Amniotic epithelial cell (primary cell): ENCODE data around the gene GPR15.

Experiments used
- DNase-seq: peaks from one replicate; pipeline ENCODE4 v3.0.0-alpha.2; 2010; ENCODE audit warnings: low read depth

GPR15 gene

DNA sequence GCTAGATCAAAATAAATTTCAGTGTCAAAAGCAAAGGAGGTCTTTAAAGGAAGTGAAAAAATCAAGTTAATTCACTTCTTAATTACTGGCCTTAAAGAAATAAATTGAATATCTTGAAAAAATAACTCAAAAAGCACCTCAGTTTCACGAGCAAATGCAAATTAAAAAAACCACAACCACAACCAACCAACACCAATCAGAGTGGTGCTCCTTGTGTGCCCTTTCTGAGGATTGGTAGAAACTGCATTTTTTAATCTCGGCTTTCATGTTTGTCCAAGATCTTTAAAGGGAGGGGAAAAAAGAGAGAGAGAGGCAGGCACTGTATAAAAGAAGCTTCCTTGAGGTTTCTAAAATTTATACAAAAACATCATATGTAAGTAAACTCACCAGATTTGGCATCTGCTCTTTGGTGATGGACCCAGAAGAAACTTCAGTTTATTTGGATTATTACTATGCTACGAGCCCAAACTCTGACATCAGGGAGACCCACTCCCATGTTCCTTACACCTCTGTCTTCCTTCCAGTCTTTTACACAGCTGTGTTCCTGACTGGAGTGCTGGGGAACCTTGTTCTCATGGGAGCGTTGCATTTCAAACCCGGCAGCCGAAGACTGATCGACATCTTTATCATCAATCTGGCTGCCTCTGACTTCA lies at the start of gene GPR15:
GPR15 (plus strand) TSS at position 357 of the 653 bp plus-strand sequence; CDS start at position 413, 56 bp downstream.
- DNase-seq: no peak

DNA sequence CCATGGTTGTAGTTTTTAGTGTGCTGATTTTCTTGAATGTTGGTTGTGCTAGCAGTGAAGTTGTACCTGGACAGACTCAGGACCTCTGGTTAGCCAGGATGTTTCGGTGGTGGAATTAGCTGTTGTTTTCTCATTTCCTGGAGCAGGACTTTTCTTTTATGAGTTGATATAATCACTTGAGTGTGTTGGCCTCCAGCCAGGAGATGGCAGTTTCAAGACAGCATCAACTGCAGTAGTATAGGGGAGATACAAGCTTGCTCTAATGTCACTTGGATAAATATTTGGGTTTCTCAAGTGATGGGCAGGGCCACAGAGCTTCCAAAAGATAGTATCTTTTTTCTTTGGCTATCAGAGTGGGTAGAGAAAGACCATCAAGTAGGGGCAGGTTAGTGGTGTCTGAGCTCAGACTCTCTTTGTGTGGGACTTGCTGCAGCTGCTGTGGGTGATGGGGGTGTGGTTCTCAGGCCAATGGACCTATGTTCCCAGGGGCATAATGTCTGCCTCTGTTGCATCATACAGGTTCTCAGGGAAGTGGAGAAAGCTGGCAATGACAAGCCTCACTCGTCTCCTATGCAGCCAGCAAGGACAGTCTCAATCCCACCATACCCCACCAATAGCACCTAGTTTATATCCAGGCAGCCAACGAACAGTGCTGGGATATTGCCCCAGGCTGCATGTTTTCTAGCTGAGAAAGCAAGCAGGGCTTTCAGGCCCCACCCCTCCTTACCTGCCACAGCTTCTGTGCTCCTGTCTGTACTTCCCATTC lies 48.9 kb upstream of the GPR15 start:
- DNase-seq: no peak

DNA sequence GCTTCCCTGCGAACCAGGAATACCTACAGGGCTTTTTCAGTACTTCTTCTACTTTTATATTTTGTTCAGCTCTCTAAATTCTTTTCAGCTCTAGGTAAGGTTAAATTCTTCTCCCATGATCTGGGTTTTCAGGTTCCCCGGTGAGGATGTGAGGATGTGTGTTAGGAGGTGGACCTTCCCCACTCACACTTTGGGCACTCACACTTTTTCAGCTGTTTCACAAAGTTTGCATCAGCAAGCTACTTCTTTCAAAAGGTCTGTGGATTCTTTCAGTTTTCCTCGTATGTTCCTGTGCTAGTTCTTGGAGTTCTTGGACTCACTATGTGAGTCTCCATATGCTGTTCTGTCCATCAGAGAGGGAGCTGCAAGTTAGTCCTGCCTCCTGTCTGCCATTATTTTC lies 48.2 kb upstream of the GPR15 start:
- DNase-seq: no peak

DNA sequence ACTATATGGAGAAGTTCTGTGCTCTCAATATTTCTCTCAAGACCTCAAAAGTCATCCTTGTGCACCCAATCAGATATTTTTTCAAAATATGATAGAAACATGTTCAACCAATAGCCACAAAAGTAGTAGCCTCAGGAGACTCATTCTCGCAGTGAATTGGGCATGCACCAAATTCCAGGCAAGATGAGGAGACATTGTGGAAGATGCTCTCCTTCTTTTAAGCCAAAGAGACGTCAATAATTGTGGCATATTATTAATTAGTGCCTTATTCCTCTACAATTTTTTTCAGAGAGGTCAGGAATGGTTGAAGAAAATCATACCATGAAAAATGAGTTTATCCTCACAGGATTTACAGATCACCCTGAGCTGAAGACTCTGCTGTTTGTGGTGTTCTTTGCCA lies 34.4 kb upstream of the GPR15 start, which contains the start of gene OR5K2:
OR5K2 (plus strand) TSS at position 301 of the 400 bp plus-strand sequence; CDS start at position 301, 0 bp downstream.
- DNase-seq: no peak

DNA sequence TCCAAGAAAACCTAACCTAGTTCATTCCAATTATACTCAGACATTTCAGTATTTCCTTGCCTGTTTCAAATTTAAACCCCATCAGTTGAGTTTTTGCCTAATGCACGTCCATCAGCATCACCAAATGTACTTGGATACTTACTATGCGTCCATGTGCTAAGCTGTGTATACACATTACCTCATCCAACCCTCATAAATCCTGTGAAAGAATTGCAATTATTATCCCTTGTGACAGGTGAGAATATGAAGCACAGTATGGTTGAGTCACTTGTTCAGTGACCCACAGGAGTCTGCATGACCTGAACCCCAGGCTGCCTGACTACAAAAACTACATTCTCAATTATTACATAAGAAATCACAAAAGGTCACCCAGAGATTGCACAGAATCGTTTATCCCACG lies 31.8 kb upstream of the GPR15 start:
- peak; percentile 26 for DNase-seq

DNA sequence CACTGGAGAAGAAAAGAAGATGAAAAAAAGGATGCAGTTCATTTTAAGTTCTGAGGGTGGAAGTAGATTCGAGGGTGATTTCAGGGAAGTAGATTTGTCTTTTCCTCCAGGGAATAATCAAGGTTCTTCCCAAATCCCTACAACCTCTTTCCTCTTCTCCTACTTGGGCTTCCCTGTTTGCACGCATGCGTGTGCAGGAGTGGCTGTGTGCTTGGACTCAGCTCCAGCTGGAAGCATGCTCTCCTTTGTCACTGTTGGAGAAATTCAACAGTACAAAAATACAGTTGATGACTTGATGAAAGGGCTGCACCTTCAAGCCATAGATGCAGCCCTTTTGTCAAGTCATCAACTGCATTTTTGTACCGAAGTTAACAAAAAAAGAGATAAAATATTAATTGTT lies 30.5 kb upstream of the GPR15 start:
- no peak for DNase-seq

DNA sequence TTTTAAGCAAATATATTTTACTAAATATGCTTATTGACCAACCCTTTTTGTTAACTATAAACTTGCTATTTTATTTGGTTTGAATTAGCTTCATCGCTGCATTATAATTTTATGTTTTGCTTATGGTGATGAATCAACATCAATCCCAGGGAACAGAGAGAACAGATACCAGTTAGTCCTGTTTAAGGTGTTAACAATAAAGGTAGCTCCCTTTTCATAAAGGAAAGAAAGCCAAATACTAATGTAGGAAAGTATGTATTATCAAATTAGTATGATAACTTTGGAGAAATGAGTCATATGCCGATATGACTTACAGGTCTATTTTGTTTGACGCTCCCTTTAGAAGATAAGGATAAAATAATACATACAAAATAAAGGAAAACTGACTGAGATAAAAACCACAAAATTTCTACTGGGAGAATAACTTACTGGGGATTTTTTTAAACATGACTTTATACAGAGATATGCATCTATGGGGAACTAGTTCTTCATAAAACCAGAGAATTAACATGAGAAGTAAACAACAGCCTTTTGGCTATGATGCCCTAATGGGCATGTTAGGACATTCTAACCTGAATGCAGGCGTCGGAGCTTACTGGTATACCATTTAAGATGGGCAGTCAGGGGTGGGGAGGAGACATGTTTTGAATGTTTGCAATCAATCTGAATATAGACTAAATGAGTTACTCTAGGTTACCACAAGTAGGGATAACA lies 29.8 kb upstream of the GPR15 start:
- DNase-seq: no peak

DNA sequence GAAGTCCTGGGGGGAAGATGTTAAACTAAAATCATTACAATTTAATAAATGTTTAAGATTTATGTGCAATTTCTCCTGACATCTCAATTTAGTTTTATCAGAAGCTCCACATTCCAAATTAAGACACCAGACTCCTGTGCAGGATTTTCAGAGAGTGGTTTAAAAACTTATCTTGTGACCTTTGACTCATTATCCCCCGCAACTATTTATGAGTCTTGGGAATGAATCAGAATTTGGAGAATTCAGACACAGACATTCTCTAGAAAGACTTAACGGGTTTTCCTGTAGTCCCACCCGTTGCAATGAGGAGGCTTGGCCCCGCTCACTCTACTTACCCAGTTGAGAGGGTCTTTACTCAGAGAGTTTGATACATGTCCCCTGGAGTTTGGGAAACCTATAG lies 27.2 kb upstream of the GPR15 start:
- DNase-seq: peak; percentile 75

DNA sequence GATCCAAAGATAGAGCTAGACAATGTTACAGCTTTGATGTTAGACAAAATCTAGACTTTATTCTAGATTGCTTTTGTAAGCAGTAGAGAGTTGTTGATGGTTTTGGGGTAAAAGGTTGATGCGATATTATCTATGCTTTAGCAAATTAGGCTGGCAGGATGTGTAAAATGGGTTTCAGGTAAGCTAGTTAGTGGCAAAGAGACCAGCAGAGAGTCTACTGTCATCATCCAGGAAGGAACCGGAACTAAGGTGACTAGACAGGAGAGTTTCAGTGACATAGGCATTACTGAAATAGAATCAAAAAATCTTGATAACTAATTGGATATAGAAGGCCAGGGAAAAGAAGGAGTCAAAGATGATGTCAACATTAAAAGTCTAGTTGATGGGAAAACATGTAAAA lies 23.2 kb upstream of the GPR15 start:
- no peak for DNase-seq

DNA sequence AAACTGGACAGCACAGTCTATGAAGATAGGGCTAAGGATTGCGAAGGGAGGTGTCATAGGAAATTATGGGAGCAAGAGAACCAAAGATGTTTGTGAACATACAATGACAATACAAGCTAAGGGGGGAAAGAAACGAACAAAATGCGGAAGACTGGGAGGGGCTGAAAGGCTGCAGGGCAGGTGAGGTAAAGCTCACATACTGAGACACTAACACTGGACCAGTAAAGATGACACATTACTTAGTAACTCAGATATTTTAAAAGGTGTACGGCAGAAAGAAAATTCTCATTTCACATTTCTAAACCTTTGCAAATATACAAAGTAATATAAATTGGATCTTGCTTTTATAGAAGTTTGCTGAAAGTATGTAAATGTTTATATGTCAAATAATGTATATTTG lies 19.2 kb upstream of the GPR15 start:
- DNase-seq: no peak

DNA sequence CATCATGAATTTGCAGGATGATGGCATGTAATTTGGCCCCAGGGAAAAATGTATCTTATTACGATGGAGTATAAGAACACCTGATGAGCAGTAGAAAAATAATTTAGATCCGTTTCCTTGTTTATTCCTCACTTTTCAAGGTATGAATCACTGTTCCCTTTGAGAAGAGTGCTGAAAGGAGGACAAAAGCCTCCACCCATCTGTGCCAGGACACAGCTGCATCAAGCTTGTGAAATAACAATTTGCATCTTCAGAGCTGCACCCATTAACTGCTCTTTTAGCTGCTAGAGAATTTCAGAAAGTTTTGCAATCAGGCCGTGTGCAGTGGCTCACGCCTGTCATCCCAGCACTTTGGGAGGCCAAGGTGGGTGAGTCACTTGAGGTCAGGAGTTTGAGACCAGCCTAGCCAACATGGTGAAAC lies 18.7 kb upstream of the GPR15 start:
- peak; percentile 94 for DNase-seq

DNA sequence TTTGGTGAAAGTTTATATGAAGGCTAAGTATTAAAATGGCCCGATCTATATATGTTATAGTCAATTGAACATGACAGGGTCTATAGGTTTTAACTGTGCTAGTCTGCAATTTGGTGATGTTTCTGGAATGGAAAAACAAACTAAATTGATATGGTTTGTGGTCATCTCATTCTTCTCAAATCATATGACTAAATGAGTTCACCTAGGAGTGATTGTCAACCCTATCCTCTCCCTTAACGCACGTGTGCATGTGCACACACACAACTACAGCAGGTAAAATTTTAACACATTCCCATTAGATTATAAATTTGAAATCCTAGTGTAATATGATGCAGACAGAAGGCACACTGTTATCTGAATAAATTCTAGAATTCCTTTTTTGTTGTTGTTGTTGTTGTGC lies 18.0 kb upstream of the GPR15 start:
- DNase-seq: no peak

DNA sequence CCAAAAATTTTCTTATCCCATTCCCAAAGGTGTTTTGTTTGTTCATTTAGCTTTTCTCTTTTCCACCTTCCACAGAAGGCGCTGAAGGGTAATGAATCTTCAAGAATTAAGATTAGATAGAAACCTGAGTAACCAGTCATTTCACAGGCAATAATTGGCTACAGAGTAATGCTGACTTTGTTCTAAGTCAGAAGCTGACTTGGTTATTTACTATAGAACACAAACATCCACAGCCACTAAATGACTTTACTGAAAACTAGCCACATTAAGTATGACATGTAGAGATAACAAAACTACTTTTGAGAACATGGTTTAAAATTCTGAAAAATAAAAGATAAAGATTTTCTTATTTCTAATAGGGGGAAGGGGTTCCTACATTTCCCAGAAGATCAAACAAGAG lies 16.8 kb upstream of the GPR15 start:
- no peak for DNase-seq

DNA sequence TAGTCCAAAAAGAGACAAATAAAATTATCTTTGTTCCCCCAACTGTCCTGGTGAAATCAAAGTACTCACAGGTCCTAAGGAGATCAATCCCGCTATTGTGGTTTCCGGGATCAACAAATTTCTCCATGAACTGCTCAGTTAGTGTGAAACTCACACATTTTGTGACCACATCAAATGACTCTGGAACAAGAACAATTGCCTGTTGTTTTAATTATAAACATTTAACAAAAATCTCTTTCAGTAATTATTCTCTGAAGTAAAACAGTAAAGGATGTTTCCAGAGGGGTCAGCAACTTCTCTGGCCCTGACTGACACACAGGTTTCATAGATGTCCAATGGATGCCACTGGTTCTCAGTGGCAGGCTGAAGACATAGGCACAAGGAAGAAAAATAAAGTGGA lies 13.0 kb upstream of the GPR15 start:
- no peak for DNase-seq

DNA sequence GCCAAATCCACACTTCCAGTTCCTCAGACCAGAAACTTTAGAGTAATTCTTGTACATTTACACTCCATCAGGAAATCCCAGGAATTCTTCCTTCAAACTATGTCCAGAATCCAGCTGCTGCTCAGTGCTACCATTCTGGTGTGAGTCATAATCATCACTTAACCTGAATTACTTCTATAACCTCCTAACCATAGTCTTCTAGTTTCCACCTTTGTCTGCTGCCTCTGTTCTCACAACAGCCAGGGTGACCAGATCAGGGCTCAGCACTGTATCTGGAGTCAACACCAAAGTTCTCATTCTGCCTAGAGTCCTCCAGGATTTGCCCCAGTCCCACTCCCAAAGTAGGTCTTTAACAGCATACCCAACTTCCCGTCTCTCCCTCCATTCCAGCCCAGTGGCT lies 12.4 kb upstream of the GPR15 start:
- DNase-seq: peak; percentile 8

DNA sequence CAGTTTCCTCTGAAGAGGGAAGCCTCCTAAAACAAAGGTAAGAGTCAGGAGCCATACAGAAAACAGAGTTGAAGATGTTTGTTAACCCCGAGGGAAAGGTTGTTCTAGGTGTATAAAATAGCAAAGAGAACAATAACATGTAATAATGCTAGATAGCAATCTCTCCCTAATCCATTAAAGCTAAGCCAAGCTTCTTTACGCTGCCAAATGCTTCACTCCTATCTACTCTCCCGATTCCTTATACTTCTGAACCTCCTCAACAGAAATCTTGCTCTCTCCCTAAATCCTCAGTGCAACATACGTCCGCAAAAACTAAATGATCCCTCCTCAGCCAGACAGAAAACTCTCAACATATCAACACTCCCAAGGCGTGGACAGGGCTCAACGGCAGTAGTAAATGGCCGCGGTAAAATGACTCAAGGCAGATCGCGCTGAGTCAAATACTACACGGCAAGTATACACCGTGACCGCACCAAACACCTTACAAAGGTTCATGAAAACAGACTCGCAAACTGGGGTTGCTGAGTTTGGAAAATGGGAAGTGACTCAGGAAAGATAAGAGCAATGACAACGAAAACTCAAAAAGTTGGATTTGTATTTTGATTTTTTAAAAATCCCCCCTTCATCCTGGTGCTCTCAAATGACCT lies 9.8 kb upstream of the GPR15 start:
- peak; percentile 68 for DNase-seq

DNA sequence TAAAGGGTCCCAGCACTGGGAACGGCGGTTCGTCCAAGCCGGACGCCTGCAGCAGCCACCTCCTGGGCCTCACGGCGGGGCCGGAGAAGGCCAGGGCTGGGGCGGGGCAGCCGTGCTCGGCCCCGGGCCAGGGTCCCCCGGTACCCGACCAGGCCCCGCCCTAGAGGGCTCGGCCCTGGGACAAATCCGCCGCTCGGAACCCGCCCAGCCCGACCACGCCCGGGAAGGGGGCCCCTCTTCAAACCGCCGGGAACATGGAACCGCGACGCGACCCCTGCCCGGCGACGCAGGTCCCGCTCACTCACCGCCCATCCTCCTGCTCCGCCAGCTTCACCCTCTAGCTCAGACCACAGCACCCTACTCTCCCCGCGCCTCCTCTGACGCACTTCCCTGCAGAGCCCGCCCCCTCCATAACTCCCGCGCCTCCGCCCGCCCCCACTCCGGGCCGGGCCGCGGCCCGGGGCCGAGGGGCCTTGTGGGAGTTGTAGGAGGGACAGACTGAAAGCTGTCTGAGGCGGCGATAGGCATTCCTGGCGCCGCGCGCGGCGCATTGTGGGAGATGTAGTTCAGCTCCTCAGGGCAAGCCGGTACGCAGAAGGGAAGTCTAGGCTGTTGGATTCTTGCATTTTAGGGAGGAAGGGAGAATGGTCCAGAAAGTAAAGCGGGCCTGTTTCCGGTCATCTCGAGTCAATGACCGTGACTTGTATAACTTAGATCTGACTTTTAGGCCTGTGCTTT lies 9.1 kb upstream of the GPR15 start, which contains the start of gene CLDND1:
CLDND1 (minus strand) TSS at position 359 of the 738 bp plus-strand sequence. CDS start 1,478 bp downstream, outside the sequence.
- peak; percentile 94 for DNase-seq

DNA sequence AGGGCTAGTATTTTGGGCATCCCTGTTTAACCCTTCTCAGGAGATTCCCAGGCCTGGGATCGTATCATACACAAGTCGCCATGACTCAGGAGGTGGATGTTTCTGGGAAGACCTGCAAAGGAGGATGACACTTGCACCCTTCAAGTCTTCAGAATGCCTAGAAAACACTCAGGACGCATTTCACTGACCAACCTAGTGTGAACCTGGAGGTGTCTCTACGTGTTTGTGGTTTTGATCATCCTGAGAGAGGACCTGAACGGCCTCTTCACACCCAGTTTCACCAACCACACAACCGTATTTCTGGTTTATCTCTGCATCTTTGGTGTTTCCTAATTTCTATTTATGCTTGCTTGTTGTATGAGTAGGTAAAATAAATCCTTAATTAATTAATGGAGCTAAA lies 6.3 kb upstream of the GPR15 start:
- DNase-seq: no peak

DNA sequence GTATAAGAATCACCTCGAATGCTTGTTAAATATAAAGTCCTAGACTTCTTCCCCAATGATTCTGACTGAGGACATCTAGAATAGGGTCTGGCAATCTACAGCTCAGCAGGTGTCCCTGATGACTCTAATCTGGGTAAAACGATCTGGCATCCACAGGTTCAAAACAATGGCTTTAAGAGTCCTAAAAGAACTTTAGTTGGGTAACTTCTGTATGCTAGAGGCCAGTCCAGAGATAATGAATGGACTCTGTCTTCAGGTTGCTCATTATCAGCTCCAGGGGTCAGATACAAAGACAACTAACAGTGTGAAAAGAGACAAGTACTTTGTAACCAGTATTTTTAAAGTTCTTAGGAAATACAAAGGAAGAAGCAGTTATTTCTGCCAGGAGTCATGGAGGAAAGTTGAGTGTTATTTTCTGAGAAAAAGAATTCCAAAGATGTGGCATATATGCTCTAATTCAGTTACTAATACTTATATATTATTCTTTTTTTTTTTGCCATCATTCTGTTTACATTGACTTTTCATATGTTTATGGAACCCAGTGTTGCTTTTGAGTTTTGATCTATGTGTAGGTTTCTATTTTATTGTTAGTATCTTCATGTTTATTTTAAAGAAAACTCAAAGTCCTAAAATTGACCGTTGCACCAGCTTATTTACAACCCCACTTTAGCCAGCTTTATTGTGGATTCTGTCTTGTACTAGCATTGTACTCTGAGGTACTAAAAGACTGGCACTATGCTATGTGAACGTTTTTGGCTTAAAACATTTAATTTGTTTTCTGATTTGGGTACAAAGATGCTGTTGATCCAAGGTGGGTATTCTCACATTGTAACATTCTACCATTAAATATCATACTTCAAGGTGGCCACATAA lies 3.1 kb upstream of the GPR15 start:
- DNase-seq: no peak

DNA sequence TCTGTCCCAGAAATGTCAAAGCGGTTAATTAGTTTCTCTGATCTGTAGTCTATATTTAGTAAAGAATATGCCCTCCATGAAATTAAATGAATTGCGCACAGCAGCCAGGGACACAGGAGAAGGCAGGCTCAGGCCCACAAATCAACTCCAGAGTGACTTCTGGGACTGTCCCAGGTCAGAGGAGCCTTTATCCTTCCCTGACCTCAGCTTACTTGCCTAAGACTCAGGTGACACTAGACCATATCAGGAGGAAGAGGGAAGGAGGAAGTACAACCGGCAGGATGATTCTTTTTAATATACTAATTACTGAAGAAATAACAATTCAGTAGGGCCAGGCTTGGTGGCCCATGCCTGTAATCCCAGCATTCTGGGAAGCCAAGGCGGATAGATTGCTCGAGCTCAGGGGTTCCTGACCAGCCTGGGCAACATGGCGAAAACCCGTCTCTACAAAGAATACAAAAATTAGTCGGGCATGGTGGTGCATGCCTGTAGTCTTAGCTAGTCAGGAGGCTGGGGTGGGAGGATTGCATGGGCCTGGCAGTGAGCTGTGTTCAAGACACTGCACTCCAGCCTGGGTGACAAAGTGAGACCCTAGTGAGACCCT lies 1.8 kb upstream of the GPR15 start:
- no peak for DNase-seq
